IPS-18a (cell line): ENCODE results near the gene PALLD.

Source experiments
- H3K27ac ChIP-seq: one replicate; pipeline ENCODE4 v1.5.1; 2013; ENCODE audit warnings: low read length
- H3K27me3 ChIP-seq: one replicate; pipeline ENCODE4 v1.6.1; 2013; ENCODE audit warnings: mild to moderate bottlenecking, low read length; ENCODE audit not compliant: control insufficient read depth, insufficient read depth
- H3K36me3 ChIP-seq: one replicate; pipeline ENCODE4 v1.6.1; 2013; ENCODE audit warnings: low read depth, low read length; ENCODE audit not compliant: control insufficient read depth
- H3K4me1 ChIP-seq: one replicate; pipeline ENCODE4 v1.6.1; 2013; ENCODE audit warnings: low read depth, low read length; ENCODE audit not compliant: control insufficient read depth
- H3K4me3 ChIP-seq: one replicate; pipeline ENCODE4 v1.5.1; 2013; ENCODE audit warnings: low read length
- H3K9ac ChIP-seq: one replicate; pipeline ENCODE4 v1.6.1; 2013; ENCODE audit warnings: mild to moderate bottlenecking, low read length, moderate library complexity
- H3K9me3 ChIP-seq: one replicate; pipeline ENCODE4 v1.6.1; 2013; ENCODE audit warnings: low read depth, low read length; ENCODE audit not compliant: control insufficient read depth

PALLD gene

DNA sequence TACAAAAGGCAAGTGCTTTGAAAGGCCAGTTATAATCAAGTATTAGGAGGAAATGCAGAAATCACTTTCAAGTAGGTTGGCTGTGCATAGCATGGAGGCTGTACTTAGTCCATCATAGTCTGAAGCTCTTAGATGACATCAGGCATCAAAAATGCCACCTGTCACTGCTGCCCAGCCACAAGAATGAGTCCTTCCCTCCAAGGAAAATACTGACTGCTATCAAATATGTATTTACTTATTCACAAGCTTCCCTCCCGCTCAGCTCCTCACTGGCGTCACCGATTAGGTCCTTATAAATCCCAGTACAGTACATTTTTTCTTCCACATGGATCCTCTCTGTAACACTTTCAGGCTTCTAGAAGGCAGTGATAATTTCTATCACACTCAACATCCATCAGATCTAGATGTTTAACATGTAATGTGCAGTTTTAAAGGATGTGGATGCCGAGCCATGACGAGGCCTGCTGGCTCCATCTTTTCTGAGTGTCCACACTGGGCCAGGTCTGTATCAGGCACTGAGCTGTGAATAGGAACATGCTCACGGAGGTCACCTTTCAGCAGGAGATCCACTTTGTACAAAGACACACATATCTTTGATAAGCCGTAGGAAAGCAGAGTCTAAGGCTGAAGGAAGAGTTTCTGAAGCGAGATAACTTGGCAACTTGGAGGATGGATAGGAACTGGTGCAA is 121.9 kb downstream of the PALLD start:
- Histone ChIP-seq H3K9me3 (no peaks in the 10 kb centered on the region), H3K27ac (no peak overlapping the region), H3K9ac (no peak overlapping the region), H3K36me3 (no peaks in the 10 kb centered on the region), H3K4me1 (peaks cover 19% of the 10 kb centered on the region), H3K4me3 (no peak overlapping the region), H3K27me3 (no peaks in the 10 kb centered on the region)

DNA sequence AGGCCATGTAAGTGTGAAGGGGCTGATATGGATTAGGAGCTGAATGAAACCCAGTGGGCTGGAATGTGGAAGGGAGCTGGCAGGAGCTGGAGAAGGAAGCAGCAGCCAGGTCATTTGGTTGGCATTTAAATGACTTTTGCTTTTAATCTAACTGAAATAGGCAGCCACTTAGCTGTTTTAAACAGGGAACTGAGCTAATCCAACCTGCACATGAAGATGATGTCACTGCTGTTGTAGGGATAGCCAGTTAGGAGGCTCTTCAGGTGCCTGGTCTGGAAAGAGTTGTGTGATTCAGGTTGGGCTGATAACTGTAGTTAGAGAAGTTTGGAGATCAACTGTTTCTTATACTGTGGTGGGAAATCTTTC is 122.4 kb downstream of the PALLD start:
- peaks cover 19% of the 10 kb centered on the region for H3K4me1 ChIP-seq
- no peaks in the 10 kb centered on the region for H3K36me3 ChIP-seq
- H3K27ac ChIP-seq = no peak overlapping the region
- H3K4me3 ChIP-seq = no peak overlapping the region
- H3K9ac ChIP-seq = no peak overlapping the region
- H3K9me3 ChIP-seq = no peaks in the 10 kb centered on the region
- no peaks in the 10 kb centered on the region for H3K27me3 ChIP-seq

GRCh38 chr4:168621806-168622589 is 125.1 kb downstream of the PALLD start:
- H3K9me3 ChIP-seq = no peaks in the 10 kb centered on the region
- no peak overlapping the region for H3K4me3 ChIP-seq
- no peak overlapping the region for H3K9ac ChIP-seq
- H3K4me1 ChIP-seq = no peaks in the 10 kb centered on the region
- no peak overlapping the region for H3K27ac ChIP-seq
- H3K36me3 ChIP-seq = no peaks in the 10 kb centered on the region
- no peaks in the 10 kb centered on the region for H3K27me3 ChIP-seq

DNA sequence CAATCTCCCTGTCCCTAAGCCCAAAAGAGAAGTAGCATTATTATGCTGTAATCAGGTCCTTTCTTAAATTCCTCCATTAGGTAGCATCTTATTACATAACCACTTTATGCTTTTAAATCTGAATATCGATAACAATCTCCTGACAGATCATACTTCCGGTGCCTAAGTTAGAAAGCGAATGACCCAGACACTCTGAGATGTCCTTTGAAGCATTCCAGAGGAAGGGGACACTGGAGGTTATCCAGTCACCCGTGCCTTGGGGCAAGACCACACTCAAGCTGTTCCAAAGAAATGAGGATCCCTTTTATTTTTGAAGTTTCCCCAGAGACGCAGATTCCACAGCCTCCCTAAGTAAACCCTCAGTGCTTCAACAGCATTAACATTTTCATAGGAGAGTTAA is 125.7 kb downstream of the PALLD start:
- no peaks in the 10 kb centered on the region for H3K9me3 ChIP-seq
- no peaks in the 10 kb centered on the region for H3K4me1 ChIP-seq
- H3K27ac ChIP-seq = no peak overlapping the region
- no peak overlapping the region for H3K9ac ChIP-seq
- H3K36me3 ChIP-seq = no peaks in the 10 kb centered on the region
- H3K27me3 ChIP-seq = no peaks in the 10 kb centered on the region
- no peak overlapping the region for H3K4me3 ChIP-seq

DNA sequence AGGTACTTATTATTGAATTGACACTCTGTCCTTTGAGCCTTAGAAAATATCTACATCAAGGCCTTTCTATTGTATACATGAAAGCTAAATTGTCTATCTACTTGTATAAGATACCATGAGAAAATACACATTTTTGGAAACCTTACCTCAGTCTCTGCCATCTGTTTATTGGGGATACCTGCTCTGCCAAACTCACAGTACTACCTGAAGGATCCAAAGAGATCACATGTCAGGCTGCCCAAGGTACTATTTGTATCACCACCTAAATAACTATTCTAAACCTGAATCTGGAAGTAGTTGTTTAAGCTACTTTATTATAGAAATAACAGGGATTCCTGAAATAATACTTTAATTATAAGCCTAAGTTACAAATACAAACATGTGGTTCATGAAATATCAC is 126.2 kb downstream of the PALLD start:
- Histone ChIP-seq H3K9me3 (no peaks in the 10 kb centered on the region), H3K36me3 (no peaks in the 10 kb centered on the region), H3K4me3 (no peak overlapping the region), H3K4me1 (no peaks in the 10 kb centered on the region), H3K27ac (no peak overlapping the region), H3K27me3 (no peaks in the 10 kb centered on the region), H3K9ac (no peak overlapping the region)

DNA sequence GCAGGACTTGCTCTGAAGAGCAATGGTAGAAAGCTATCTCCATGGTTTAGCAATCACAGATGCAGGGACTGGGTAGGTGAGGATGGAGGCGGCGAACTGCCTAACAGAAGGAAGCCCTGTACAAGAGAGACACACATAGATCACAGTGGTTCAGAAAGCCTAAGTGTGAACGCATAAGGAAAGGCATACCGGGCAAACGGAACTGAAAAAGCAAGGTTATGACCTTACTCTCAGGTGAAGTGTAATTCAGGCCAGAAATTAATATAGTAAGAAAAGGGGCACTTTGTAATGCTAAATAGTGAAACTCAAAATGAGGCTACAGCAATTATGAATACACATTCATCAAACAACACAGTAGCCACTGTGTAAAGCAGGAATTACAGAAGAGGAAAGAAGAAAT is 126.6 kb downstream of the PALLD start:
- Histone ChIP-seq H3K9ac (no peak overlapping the region), H3K4me3 (no peak overlapping the region), H3K27me3 (no peaks in the 10 kb centered on the region), H3K36me3 (no peaks in the 10 kb centered on the region), H3K9me3 (no peaks in the 10 kb centered on the region), H3K4me1 (no peaks in the 10 kb centered on the region), H3K27ac (no peak overlapping the region)

DNA sequence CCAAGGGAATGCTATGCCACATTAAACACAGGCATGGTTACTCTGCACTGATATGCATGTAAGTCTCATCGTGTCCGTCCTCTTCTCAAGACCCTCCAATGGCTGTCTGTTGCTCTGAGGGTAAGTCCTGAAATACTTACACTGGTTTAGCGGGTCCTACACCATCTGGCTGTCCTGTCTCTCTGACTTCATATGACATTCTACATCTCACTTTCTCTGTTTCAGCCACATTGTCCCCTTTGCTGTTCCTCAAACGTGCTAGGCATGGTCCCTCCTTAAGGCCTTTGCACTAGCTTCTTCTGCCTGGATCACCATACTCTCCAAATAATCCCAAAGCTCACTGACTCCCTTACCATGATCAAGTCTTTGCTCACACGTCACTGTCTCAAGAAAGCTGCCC is 131.4 kb downstream of the PALLD start:
- Histone ChIP-seq H3K9me3 (no peaks in the 10 kb centered on the region), H3K4me3 (no peak overlapping the region), H3K4me1 (peaks cover 23% of the 10 kb centered on the region), H3K9ac (no peak overlapping the region), H3K27me3 (peaks cover 17% of the 10 kb centered on the region), H3K27ac (no peak overlapping the region), H3K36me3 (no peaks in the 10 kb centered on the region)

DNA sequence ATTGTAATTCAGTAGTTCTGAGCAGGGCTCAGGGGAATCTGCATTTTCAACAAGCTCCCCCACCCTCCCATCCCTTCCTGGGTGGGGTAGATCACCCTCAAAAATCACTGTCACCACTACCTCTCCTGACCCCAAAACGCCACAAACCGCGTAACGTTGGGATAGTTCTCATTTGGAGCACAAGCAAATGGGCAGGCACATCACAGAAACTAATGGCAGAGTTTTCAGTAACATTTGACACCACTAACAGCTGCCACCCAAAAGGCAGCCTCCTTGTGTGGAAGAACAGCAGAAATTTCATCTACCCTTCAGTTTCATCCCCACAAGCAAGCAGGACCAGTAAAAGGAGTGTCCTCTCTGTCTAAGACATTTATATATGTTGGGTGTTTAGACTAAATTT is 132.7 kb downstream of the PALLD start:
- H3K9ac ChIP-seq = no peak overlapping the region
- no peak overlapping the region for H3K4me3 ChIP-seq
- H3K36me3 ChIP-seq = no peaks in the 10 kb centered on the region
- H3K27me3 ChIP-seq = peaks cover 17% of the 10 kb centered on the region
- H3K4me1 ChIP-seq = peaks cover 27% of the 10 kb centered on the region
- H3K9me3 ChIP-seq = no peaks in the 10 kb centered on the region
- no peak overlapping the region for H3K27ac ChIP-seq

GRCh38 chr4:168630445-168631187 is 133.8 kb downstream of the PALLD start:
- Histone ChIP-seq H3K9me3 (no peaks in the 10 kb centered on the region), H3K27ac (no peak overlapping the region), H3K27me3 (peaks cover 17% of the 10 kb centered on the region), H3K36me3 (no peaks in the 10 kb centered on the region), H3K9ac (peak overlapping the region; percentile 57), H3K4me1 (peaks cover 27% of the 10 kb centered on the region), H3K4me3 (peak overlapping the region; percentile 77)

- peaks cover 17% of the 10 kb centered on the region for H3K27me3 ChIP-seq
- H3K27ac ChIP-seq = no peak overlapping the region
- no peaks in the 10 kb centered on the region for H3K9me3 ChIP-seq
- peaks cover 27% of the 10 kb centered on the region for H3K4me1 ChIP-seq
- peak overlapping the region; percentile 57 for H3K9ac ChIP-seq
- H3K4me3 ChIP-seq = peak overlapping the region; percentile 77
- H3K36me3 ChIP-seq = no peaks in the 10 kb centered on the region
Observed at GRCh38 chr4:168631241-168632162, 134.7 kb downstream of the PALLD start.

DNA sequence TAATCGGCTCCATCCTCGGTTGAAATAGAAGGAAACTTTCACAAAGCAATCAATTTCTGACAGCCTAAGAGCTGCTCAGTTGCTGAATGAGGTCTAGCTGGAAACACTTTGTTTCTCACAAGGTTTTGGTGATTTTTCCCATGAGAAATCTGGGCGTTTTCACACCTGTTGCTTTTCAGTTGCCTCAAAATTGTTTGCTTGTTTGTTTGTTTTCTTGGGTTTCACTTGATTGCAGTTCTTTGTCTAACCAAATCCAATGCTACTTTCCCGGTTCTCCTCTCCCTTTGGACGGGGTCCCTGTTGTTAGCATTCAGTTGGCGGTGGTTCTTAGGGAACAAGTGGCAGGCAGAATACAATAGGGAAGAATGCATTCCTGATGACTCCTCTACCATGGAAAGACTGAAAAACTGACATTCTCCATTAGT is 135.5 kb downstream of the PALLD start:
- H3K27ac ChIP-seq = no peak overlapping the region
- H3K4me1 ChIP-seq = peaks cover 27% of the 10 kb centered on the region
- H3K4me3 ChIP-seq = peak overlapping the region; percentile 77
- H3K9me3 ChIP-seq = no peaks in the 10 kb centered on the region
- H3K36me3 ChIP-seq = no peaks in the 10 kb centered on the region
- peaks cover 17% of the 10 kb centered on the region for H3K27me3 ChIP-seq
- peak overlapping the region; percentile 57 for H3K9ac ChIP-seq
